Nephron progenitor cell (in vitro differentiated cells): ENCODE data around the gene C1QTNF5.
A peak's percentile ranks its signal among the peaks of the same experiment; 100 is the strongest.

ENCODE experiments used
- DNase-seq: peaks from one replicate; pipeline ENCODE4 v3.0.0; 2021
- H3K27ac Mint-ChIP-seq: 2 replicates; pipeline ENCODE4 v1.8.0; 2021; ENCODE audit warnings: mild to moderate bottlenecking, moderate library complexity, mixed read lengths
- H3K27me3 Mint-ChIP-seq: 2 replicates; pipeline ENCODE4 v1.8.0; 2021; ENCODE audit warnings: mild to moderate bottlenecking, low read depth, mixed read lengths; ENCODE audit not compliant: poor library complexity
- H3K36me3 Mint-ChIP-seq: 2 replicates; pipeline ENCODE4 v1.8.0; 2021; ENCODE audit warnings: low read depth, mixed read lengths
- H3K4me1 Mint-ChIP-seq: 2 replicates; pipeline ENCODE4 v1.8.0; 2021; ENCODE audit warnings: mixed read lengths
- H3K4me3 Mint-ChIP-seq: 2 replicates; pipeline ENCODE4 v1.8.0; 2021; ENCODE audit warnings: mild to moderate bottlenecking, moderate library complexity, mixed read lengths
- H3K9me3 Mint-ChIP-seq: 2 replicates; pipeline ENCODE4 v1.8.0; 2021; ENCODE audit warnings: mild to moderate bottlenecking, moderate library complexity, mixed read lengths
- CTCF ChIP-seq: fragments of 200-600 bp; sonication (generic); IDR thresholded peaks from 2 replicates; pipeline ENCODE4 v1.5.0; 2021; ENCODE audit warnings: antibody characterized with exemption

The C1QTNF5 gene

GRCh38 chr11:119341222-119342022 is 739 bp upstream of the C1QTNF5 start:
- Mint-ChIP-seq H3K27me3 (peaks cover 74% of the 10 kb centered on the region), H3K27ac (no peak overlapping the region), H3K9me3 (no peaks in the 10 kb centered on the region), H3K4me1 (peaks cover 37% of the 10 kb centered on the region), H3K36me3 (peaks cover 5% of the 10 kb centered on the region), H3K4me3 (peak overlapping the region; percentile 58)
- TF ChIP-seq CTCF = no peak
- DNase-seq = no peak

- no peaks in the 10 kb centered on the region for H3K9me3 Mint-ChIP-seq
- H3K27me3 Mint-ChIP-seq = peaks cover 58% of the 10 kb centered on the region
- peak; percentile 89 for DNase-seq
- peak; percentile 88 for TF ChIP-seq CTCF
- H3K4me1 Mint-ChIP-seq = peaks cover 53% of the 10 kb centered on the region
- peak overlapping the region; percentile 77 for H3K4me3 Mint-ChIP-seq
- H3K36me3 Mint-ChIP-seq = peaks cover 12% of the 10 kb centered on the region
- no peak overlapping the region for H3K27ac Mint-ChIP-seq
Observed at GRCh38 chr11:119339589-119340334, 921 bp downstream of the C1QTNF5 start.

- TF ChIP-seq CTCF = no peak
- Mint-ChIP-seq H3K27me3 (peaks cover 51% of the 10 kb centered on the region), H3K4me3 (peak overlapping the region; percentile 77), H3K9me3 (no peaks in the 10 kb centered on the region), H3K4me1 (peaks cover 54% of the 10 kb centered on the region), H3K36me3 (peaks cover 12% of the 10 kb centered on the region), H3K27ac (no peak overlapping the region)
- DNase-seq = no peak
Observed at GRCh38 chr11:119338965-119339588, 1.6 kb downstream of the C1QTNF5 start.

GRCh38 chr11:119338318-119338890 is 2.3 kb downstream of the C1QTNF5 start:
- TF ChIP-seq CTCF = peak; percentile 64
- peak overlapping the region; percentile 77 for H3K4me3 Mint-ChIP-seq
- H3K36me3 Mint-ChIP-seq = peaks cover 12% of the 10 kb centered on the region
- H3K27ac Mint-ChIP-seq = peak overlapping the region; percentile 24
- peak; percentile 83 for DNase-seq
- H3K4me1 Mint-ChIP-seq = peaks cover 59% of the 10 kb centered on the region
- H3K27me3 Mint-ChIP-seq = peaks cover 44% of the 10 kb centered on the region
- no peaks in the 10 kb centered on the region for H3K9me3 Mint-ChIP-seq

GRCh38 chr11:119337581-119338317 is 2.9 kb downstream of the C1QTNF5 start:
- no peak for TF ChIP-seq CTCF
- peak; percentile 50 for DNase-seq
- H3K27ac Mint-ChIP-seq = peak overlapping the region; percentile 95
- peak overlapping the region; percentile 100 for H3K4me3 Mint-ChIP-seq
- H3K27me3 Mint-ChIP-seq = peaks cover 38% of the 10 kb centered on the region
- H3K36me3 Mint-ChIP-seq = peaks cover 12% of the 10 kb centered on the region
- H3K4me1 Mint-ChIP-seq = peaks cover 66% of the 10 kb centered on the region
- H3K9me3 Mint-ChIP-seq = no peaks in the 10 kb centered on the region
